ENCODE results near the gene GRIP1.

GRIP1 gene

GRCh38 chr12:66617991-66618390, 60.9 kb downstream of the GRIP1 start:
- no peak for TF ChIP-seq CTCF (IDR thresholded peaks at IDR 0.05; ENCODE audit: insufficient read depth, missing control alignments)
- DNase-seq (ENCODE audit: insufficient read length, low spot score) (no peak), FAIRE-seq (no peak)

DNA sequence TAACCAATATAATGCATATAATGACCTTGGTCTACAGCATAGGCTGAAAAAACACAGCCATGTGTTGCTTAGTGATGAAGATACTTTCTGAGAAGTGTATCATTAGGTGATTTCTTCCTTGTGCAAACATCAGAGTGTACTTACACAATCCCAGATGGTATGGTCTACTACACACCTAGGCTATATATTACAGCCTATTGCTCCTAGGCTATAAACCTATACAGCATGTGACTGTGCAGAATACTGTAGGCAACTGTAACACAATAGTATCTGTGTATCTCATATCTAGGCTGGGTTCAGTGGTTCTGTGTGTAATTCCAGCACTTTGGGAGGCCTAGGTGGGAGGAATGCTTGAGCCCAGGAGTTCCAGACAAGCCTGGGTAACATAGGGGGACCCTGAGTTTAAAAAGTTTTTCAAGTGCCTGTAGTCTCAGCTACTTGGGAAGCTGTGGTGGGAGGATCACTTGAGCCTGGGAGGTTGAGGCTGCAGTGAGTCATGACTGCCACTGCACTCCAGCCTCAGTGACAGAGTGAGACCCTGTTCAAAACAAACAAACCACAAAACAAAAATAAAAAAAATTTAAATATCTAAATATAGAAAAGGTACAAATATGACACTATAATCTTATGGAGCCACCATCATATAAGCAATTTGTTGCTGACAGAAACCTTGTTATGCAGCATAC, 66.6 kb downstream of the GRIP1 start:
- DNase-seq (ENCODE audit: insufficient read length, low spot score) (no peak), FAIRE-seq (no peak)
- no peak for TF ChIP-seq CTCF (IDR thresholded peaks at IDR 0.05; ENCODE audit: insufficient read depth, missing control alignments)

DNA sequence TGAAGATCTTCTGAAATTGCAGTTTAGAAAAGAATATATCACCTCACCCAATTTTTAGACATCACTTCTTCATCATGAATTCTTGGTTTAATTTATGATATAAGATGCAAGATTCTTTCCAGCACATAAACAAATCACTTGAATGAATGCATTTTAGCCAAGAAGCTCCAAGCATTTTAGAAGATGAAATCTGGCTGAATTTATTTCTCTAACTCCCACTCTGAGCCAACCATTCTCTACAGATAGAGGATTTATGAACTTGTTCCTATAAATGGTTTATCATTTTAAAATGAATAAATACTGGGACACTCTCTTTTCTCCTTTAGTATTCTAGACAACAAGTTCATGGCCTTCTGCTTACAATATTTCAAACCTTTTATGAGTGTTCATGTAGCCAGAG, 71.7 kb downstream of the GRIP1 start:
- FAIRE-seq (no peak), DNase-seq (ENCODE audit: insufficient read length, low spot score) (no peak)
- TF ChIP-seq CTCF (IDR thresholded peaks at IDR 0.05; ENCODE audit: insufficient read depth, missing control alignments): no peak

DNA sequence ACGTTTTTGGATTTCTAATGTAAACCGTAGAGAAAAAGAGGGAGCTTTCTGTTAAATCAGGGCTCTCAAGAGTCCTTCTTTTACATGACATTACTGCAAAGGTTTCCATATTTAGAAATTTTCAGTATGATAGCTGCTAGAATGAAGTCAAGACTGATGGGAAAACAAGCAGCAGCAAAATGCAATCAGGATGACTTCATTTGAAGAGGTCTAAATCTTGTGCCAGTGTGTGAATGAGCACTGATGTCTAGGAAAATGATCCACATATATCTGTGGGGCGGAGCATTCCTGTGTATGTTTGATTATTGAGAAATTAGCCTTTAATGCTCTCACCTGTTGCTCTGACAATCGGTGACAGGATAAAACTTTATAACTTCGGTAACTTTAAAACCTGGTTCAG, 73.6 kb downstream of the GRIP1 start:
- no peak for FAIRE-seq
- no peak for TF ChIP-seq CTCF (IDR thresholded peaks at IDR 0.05; ENCODE audit: insufficient read depth, missing control alignments)
- DNase-seq (ENCODE audit: insufficient read length, low spot score): no peak

- FAIRE-seq (no peak), DNase-seq (ENCODE audit: insufficient read length, low spot score) (no peak)
- no peak for TF ChIP-seq CTCF (IDR thresholded peaks at IDR 0.05; ENCODE audit: insufficient read depth, missing control alignments)
Measured at GRCh38 chr12:66603981-66604479, 74.8 kb downstream of the GRIP1 start.

DNA sequence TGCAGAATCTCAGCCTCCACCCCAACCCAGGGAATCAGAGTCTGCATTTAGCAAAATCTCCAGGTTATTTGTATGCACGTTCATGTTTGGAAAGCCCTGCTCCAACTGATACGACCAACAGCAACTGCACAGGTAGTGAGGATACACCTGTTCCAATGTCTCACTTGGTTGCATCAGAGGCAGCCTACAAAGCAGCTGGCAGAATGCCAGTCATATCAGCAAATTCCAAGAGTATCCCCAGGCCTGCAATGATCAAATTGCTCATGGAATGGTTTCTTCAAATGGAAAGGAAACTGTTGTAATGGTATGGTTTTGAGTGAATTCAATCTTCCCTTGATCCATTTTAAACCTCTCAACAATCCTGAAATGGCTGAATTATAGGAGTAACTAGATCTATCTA, 75.4 kb downstream of the GRIP1 start:
- DNase-seq (ENCODE audit: insufficient read length, low spot score) (no peak), FAIRE-seq (no peak)

More for the DNA sequence above, 75.4 kb downstream of the GRIP1 start:
- no peak for TF ChIP-seq CTCF (IDR thresholded peaks at IDR 0.05; ENCODE audit: insufficient read depth, missing control alignments)

Measured in D721Med (cell line).